Measurements from ENCODE around the gene ITGA2B.
A peak's percentile ranks its signal among the peaks of the same experiment; 100 is the strongest.

ITGA2B gene

DNA sequence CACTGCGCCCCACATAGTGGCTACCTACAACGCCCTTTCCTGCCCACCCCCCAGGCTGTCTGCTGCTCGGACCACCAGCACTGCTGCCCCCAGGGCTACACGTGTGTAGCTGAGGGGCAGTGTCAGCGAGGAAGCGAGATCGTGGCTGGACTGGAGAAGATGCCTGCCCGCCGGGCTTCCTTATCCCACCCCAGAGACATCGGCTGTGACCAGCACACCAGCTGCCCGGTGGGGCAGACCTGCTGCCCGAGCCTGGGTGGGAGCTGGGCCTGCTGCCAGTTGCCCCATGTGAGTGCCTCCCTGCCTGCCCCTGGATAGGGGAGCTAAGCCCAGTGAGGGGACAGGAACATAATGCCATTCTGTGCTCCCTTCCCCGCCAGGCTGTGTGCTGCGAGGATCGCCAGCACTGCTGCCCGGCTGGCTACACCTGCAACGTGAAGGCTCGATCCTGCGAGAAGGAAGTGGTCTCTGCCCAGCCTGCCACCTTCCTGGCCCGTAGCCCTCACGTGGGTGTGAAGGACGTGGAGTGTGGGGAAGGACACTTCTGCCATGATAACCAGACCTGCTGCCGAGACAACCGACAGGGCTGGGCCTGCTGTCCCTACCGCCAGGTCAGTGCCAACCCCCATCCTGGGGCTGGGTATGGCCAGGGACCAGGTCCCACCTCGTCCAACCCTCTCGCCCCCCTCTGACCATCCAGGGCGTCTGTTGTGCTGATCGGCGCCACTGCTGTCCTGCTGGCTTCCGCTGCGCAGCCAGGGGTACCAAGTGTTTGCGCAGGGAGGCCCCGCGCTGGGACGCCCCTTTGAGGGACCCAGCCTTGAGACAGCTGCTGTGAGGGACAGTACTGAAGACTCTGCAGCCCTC, 37.3 kb downstream of the ITGA2B start:
- no CpG with 5 or more reads among the region's 36 CpGs for WGBS, 2 donors (ENCODE audit: extremely low coverage in 2 of 2, insufficient read length in 2 of 2, insufficient replicate concordance in 1 of 2)
- Histone ChIP-seq H2AK5ac (ENCODE audit: low read depth, low read length) (peak overlapping the region; percentile 81), H2BK12ac (ENCODE audit: low read length) (peak overlapping the region; percentile 84), H2AFZ (ENCODE audit: low read length) (no peak overlapping the region), H3K27me3 (ENCODE audit: control insufficient read depth in 3 of 3, insufficient read depth in 3 of 3, low read depth in 1 of 3, low read length in 3 of 3) (peaks cover 0 to 2% (median 0%) of the 10 kb centered on the region in 3 experiments), H3K23ac (ENCODE audit: low read depth, low read length, poor library complexity) (peak overlapping the region; percentile 93), H3K4me3 (ENCODE audit: low read length in 2 of 2) (no peak overlapping the region), H4K91ac (ENCODE audit: low read depth, low read length, poor library complexity) (no peak overlapping the region), H3K36me3 (replicated peaks in 1 of 2; ENCODE audit: control insufficient read depth in 2 of 2, insufficient read depth in 2 of 2, low read length in 2 of 2) (peaks cover 23 to 39% of the 10 kb centered on the region in 2 donors), H3K9me3 (replicated peaks in 1 of 2; ENCODE audit: control insufficient read depth in 2 of 2, insufficient read depth in 1 of 2, low read depth in 1 of 2, low read length in 2 of 2) (no peaks in the 10 kb centered on the region), H3K18ac (ENCODE audit: low read length) (no peak overlapping the region), H3K79me1 (ENCODE audit: low read depth, low read length) (peaks cover 8% of the 10 kb centered on the region), H2BK120ac (ENCODE audit: low read depth, low read length) (no peak overlapping the region), H3K14ac (ENCODE audit: low read length) (peak overlapping the region; percentile 82), H4K8ac (ENCODE audit: low read depth, low read length) (peak overlapping the region; percentile 96), H2BK15ac (ENCODE audit: low read length) (no peak overlapping the region), H3K4me1 (ENCODE audit: control insufficient read depth in 2 of 2, insufficient read depth in 1 of 2, low read depth in 1 of 2, low read length in 2 of 2) (peaks cover 0 to 3% of the 10 kb centered on the region in 2 donors), H2BK5ac (ENCODE audit: low read length) (no peak overlapping the region), H3K4ac (ENCODE audit: low read length) (peak overlapping the region; percentile 84), H3K27ac (replicated peaks; ENCODE audit: low read length) (no peak overlapping the region), H3K4me2 (ENCODE audit: insufficient read depth, low read length, poor library complexity, severe bottlenecking) (no peak overlapping the region), H3K9ac (ENCODE audit: low read depth, low read length, poor library complexity) (peak overlapping the region; percentile 84)
- no peak for DNase-seq (ENCODE audit: low spot score)

- Histone ChIP-seq H2AK5ac (ENCODE audit: low read depth, low read length) (no peak overlapping the region), H3K23ac (ENCODE audit: low read depth, low read length, poor library complexity) (no peak overlapping the region), H3K9me3 (replicated peaks in 1 of 2; ENCODE audit: control insufficient read depth in 2 of 2, insufficient read depth in 1 of 2, low read depth in 1 of 2, low read length in 2 of 2) (no peaks in the 10 kb centered on the region), H2BK15ac (ENCODE audit: low read length) (no peak overlapping the region), H2BK120ac (ENCODE audit: low read depth, low read length) (no peak overlapping the region), H3K4me1 (ENCODE audit: control insufficient read depth in 2 of 2, insufficient read depth in 1 of 2, low read depth in 1 of 2, low read length in 2 of 2) (peaks cover 0 to 3% of the 10 kb centered on the region in 2 donors), H3K4me3 (ENCODE audit: low read length in 2 of 2) (no peak overlapping the region), H2BK5ac (ENCODE audit: low read length) (no peak overlapping the region), H3K36me3 (replicated peaks in 1 of 2; ENCODE audit: control insufficient read depth in 2 of 2, insufficient read depth in 2 of 2, low read length in 2 of 2) (peaks cover 23 to 35% of the 10 kb centered on the region in 2 donors), H4K91ac (ENCODE audit: low read depth, low read length, poor library complexity) (no peak overlapping the region), H2BK12ac (ENCODE audit: low read length) (no peak overlapping the region), H3K27me3 (ENCODE audit: control insufficient read depth in 3 of 3, insufficient read depth in 3 of 3, low read depth in 1 of 3, low read length in 3 of 3) (peaks cover 0 to 2% (median 0%) of the 10 kb centered on the region in 3 experiments), H3K4me2 (ENCODE audit: insufficient read depth, low read length, poor library complexity, severe bottlenecking) (no peak overlapping the region), H3K9ac (ENCODE audit: low read depth, low read length, poor library complexity) (no peak overlapping the region), H3K27ac (replicated peaks; ENCODE audit: low read length) (no peak overlapping the region), H4K8ac (ENCODE audit: low read depth, low read length) (no peak overlapping the region), H2AFZ (ENCODE audit: low read length) (no peak overlapping the region), H3K79me1 (ENCODE audit: low read depth, low read length) (peaks cover 8% of the 10 kb centered on the region), H3K14ac (ENCODE audit: low read length) (no peak overlapping the region), H3K4ac (ENCODE audit: low read length) (no peak overlapping the region), H3K18ac (ENCODE audit: low read length) (no peak overlapping the region)
- DNase-seq (ENCODE audit: low spot score): no peak
- no CpG with 5 or more reads among the region's 8 CpGs for WGBS, 2 donors (ENCODE audit: extremely low coverage in 2 of 2, insufficient read length in 2 of 2, insufficient replicate concordance in 1 of 2)
Observed at GRCh38 chr17:44351464-44351863, 38.0 kb downstream of the ITGA2B start.

DNA sequence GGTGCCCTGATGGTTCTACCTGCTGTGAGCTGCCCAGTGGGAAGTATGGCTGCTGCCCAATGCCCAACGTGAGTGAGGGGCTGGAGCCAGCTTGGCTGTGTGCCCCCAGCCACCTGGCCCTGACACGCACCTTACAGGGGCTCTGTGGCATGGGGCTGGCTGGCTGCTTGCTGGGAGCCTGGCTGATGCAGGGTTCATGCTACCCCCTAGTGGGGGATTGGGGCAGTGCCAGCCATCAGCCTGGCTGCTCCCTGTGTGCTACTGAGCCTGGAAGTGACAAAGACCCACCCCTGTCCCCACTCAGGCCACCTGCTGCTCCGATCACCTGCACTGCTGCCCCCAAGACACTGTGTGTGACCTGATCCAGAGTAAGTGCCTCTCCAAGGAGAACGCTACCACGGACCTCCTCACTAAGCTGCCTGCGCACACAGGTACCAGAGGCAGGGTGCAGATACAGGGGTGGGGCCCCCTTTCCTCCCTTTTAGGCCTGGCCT, 38.7 kb downstream of the ITGA2B start:
- Histone ChIP-seq H3K4me2 (ENCODE audit: insufficient read depth, low read length, poor library complexity, severe bottlenecking) (no peak overlapping the region), H3K9ac (ENCODE audit: low read depth, low read length, poor library complexity) (peak overlapping the region; percentile 77), H2BK120ac (ENCODE audit: low read depth, low read length) (no peak overlapping the region), H3K36me3 (replicated peaks in 1 of 2; ENCODE audit: control insufficient read depth in 2 of 2, insufficient read depth in 2 of 2, low read length in 2 of 2) (peaks cover 18 to 28% of the 10 kb centered on the region in 2 donors), H2BK12ac (ENCODE audit: low read length) (no peak overlapping the region), H4K91ac (ENCODE audit: low read depth, low read length, poor library complexity) (no peak overlapping the region), H2BK15ac (ENCODE audit: low read length) (no peak overlapping the region), H3K4me3 (ENCODE audit: low read length in 2 of 2) (no peak overlapping the region), H3K23ac (ENCODE audit: low read depth, low read length, poor library complexity) (peak overlapping the region; percentile 96), H3K18ac (ENCODE audit: low read length) (peak overlapping the region; percentile 59), H3K27me3 (ENCODE audit: control insufficient read depth in 3 of 3, insufficient read depth in 3 of 3, low read depth in 1 of 3, low read length in 3 of 3) (peaks cover 0 to 2% (median 0%) of the 10 kb centered on the region in 3 experiments), H3K9me3 (replicated peaks in 1 of 2; ENCODE audit: control insufficient read depth in 2 of 2, insufficient read depth in 1 of 2, low read depth in 1 of 2, low read length in 2 of 2) (peaks cover 0 to 1% of the 10 kb centered on the region in 2 donors), H3K79me1 (ENCODE audit: low read depth, low read length) (peaks cover 8% of the 10 kb centered on the region), H3K27ac (replicated peaks; ENCODE audit: low read length) (no peak overlapping the region), H4K8ac (ENCODE audit: low read depth, low read length) (no peak overlapping the region), H2AK5ac (ENCODE audit: low read depth, low read length) (peak overlapping the region; percentile 74), H3K14ac (ENCODE audit: low read length) (peak overlapping the region; percentile 47), H2AFZ (ENCODE audit: low read length) (no peak overlapping the region), H3K4ac (ENCODE audit: low read length) (no peak overlapping the region), H2BK5ac (ENCODE audit: low read length) (peak overlapping the region; percentile 46), H3K4me1 (ENCODE audit: control insufficient read depth in 2 of 2, insufficient read depth in 1 of 2, low read depth in 1 of 2, low read length in 2 of 2) (peaks cover 3% of the 10 kb centered on the region in 2 donors)
- peak; percentile 57 for DNase-seq (ENCODE audit: low spot score)
- no CpG with 5 or more reads among the region's 6 CpGs for whole genome bisulfite sequencing, 2 donors (ENCODE audit: extremely low coverage in 2 of 2, insufficient read length in 2 of 2, insufficient replicate concordance in 1 of 2)

- no peak overlapping the region for H2BK120ac ChIP-seq (ENCODE audit: low read depth, low read length)
- H2AFZ ChIP-seq (ENCODE audit: low read length): no peak overlapping the region
- no peak overlapping the region for H4K91ac ChIP-seq (ENCODE audit: low read depth, low read length, poor library complexity)
- peaks cover 0 to 1% of the 10 kb centered on the region in 2 donors for H3K9me3 ChIP-seq (replicated peaks in 1 of 2; ENCODE audit: control insufficient read depth in 2 of 2, insufficient read depth in 1 of 2, low read depth in 1 of 2, low read length in 2 of 2)
- H3K4me2 ChIP-seq (ENCODE audit: insufficient read depth, low read length, poor library complexity, severe bottlenecking): no peak overlapping the region
- no peak overlapping the region for H3K23ac ChIP-seq (ENCODE audit: low read depth, low read length, poor library complexity)
- H2AK5ac ChIP-seq (ENCODE audit: low read depth, low read length): peak overlapping the region; percentile 18
- peaks cover 14 to 18% of the 10 kb centered on the region in 2 donors for H3K36me3 ChIP-seq (replicated peaks in 1 of 2; ENCODE audit: control insufficient read depth in 2 of 2, insufficient read depth in 2 of 2, low read length in 2 of 2)
- H3K18ac ChIP-seq (ENCODE audit: low read length): peak overlapping the region; percentile 24
- no peak overlapping the region for H2BK15ac ChIP-seq (ENCODE audit: low read length)
- no peak overlapping the region for H2BK12ac ChIP-seq (ENCODE audit: low read length)
- no CpG with 5 or more reads among the region's 12 CpGs for WGBS, 2 donors (ENCODE audit: extremely low coverage in 2 of 2, insufficient read length in 2 of 2, insufficient replicate concordance in 1 of 2)
- H3K9ac ChIP-seq (ENCODE audit: low read depth, low read length, poor library complexity): no peak overlapping the region
- no peak overlapping the region for H3K4ac ChIP-seq (ENCODE audit: low read length)
- H3K27me3 ChIP-seq (ENCODE audit: control insufficient read depth in 3 of 3, insufficient read depth in 3 of 3, low read depth in 1 of 3, low read length in 3 of 3): peaks cover 0 to 2% (median 0%) of the 10 kb centered on the region in 3 experiments
- H3K14ac ChIP-seq (ENCODE audit: low read length): no peak overlapping the region
- no peak for DNase-seq (ENCODE audit: low spot score)
- peaks cover 8% of the 10 kb centered on the region for H3K79me1 ChIP-seq (ENCODE audit: low read depth, low read length)
- no peak overlapping the region for H3K27ac ChIP-seq (replicated peaks; ENCODE audit: low read length)
- H4K8ac ChIP-seq (ENCODE audit: low read depth, low read length): no peak overlapping the region
- H3K4me1 ChIP-seq (ENCODE audit: control insufficient read depth in 2 of 2, insufficient read depth in 1 of 2, low read depth in 1 of 2, low read length in 2 of 2): peaks cover 3 to 4% of the 10 kb centered on the region in 2 donors
- no peak overlapping the region for H2BK5ac ChIP-seq (ENCODE audit: low read length)
- H3K4me3 ChIP-seq (ENCODE audit: low read length in 2 of 2): no peak overlapping the region
Observed at GRCh38 chr17:44349553-44350070, 39.8 kb downstream of the ITGA2B start.

All from neuronal stem cell (in vitro differentiated cells).